GM21515 (cell line): ENCODE measurements around the gene GBP6.
"Not testable (repeated sequence)": the region's sequence is repeated elsewhere in the genome, so short reads cannot be mapped to it uniquely, and the experiment has no call there.

Source experiments
- ATAC-seq: cut with Tn5 transposase; IDR thresholded peaks from one replicate; pipeline ENCODE4 v1.9.1; 2021; ENCODE audit not compliant: unreplicated experiment

GBP6 gene

DNA sequence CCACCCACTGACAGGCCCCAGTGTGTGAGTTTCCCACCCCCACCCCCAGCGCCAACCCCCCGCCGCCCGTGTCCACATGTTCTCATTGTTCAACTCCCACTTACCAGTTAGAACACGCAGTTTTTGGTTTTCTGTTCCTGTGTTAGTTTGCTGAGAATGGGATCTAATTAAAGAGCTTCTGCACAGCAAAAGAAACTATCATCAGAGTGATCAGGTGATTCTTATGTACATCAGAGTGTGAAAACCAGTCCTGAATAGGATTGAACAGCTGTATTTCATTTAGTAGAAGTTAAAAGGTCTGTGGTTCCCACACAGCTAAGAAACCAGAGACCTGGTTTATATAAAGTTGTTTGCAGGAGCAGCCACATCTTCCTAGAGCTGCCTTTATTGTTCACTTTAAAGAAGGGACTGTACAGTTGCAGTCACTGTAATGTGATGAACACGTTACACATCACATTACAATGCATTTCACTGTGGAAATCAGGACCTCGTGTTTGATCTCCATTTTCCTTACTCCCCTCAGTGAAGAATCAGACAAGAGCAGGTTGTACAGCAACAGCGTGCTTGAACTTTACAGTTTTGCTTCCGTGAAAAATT, 1.2 kb downstream of the GBP6 start:
- no peak for ATAC-seq

DNA sequence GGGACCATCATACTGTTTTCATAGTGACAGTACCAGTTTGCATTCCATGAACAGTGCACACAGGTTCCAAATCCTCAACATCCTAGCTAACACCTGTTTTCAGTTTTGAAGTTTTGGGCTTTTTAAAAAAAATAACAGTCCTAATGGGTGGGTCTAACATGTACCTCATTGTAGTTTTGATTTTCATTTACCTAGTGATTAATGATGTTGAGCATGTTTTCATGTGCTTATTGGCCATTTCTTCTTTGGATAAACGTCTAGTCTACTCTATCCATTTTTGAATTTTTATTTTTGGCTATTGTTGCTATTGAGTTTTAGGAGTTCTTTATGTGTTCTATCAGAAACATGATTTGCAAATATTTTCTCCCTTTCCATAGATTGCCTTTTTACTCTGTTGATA, 3.4 kb downstream of the GBP6 start:
- no peak for ATAC-seq

- ATAC-seq = no peak
Measured at GRCh38 chr1:89369331-89369730, 5.5 kb downstream of the GBP6 start.

GRCh38 chr1:89373810-89374209, 10.0 kb downstream of the GBP6 start:
- ATAC-seq = not testable (repeated sequence)

DNA sequence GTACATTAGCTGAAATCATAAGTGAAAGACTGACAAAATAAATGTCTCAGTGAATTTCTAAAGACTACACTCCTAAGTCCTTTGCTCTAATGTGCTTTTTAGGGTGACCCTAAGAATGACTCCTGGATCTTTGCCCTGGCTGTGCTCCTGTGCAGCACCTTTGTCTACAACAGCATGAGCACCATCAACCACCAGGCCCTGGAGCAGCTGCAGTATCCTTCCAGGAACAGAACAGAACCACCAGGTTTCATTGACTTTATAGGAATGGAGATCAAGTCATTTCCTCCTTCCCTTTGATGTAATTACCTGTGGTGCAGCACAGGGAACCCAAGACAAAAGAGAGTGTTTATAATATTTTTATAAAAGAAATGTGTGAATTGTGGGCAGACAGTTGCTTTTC, 14.1 kb downstream of the GBP6 start:
- no peak for ATAC-seq

DNA sequence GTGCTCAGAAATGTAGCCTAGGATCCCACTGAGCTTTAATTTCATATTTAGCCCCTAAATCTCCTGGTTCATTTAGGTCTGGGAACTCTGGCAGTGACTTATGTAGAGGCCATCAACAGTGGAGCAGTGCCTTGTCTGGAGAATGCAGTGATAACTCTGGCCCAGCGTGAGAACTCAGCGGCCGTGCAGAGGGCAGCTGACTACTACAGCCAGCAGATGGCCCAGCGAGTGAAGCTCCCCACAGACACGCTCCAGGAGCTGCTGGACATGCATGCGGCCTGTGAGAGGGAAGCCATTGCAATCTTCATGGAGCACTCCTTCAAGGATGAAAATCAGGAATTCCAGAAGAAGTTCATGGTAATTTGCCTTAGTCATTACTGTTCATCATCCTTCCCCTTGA, 17.8 kb downstream of the GBP6 start:
- no peak for ATAC-seq

GRCh38 chr1:89382479-89382878, 18.6 kb downstream of the GBP6 start:
- ATAC-seq = no peak

DNA sequence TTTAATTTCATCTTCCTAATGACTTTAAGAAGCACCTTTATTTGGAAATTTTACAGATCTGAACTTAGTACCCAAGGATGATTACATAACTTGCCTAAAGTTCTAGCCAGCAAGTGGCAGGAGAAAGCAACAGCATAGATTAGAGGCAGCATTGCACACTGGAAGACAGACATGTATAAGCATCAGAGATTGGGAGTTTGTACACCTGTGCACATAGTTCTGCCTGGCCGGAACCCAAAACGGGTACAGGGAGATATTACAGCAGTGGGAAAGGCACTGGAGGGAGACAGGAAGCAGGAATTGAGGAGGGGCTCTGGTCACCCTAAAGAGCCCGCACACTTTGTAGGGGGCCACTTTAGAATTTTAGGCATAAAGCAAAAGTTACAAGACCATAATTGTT, 19.3 kb downstream of the GBP6 start:
- ATAC-seq = no peak

- ATAC-seq = no peak
Measured at GRCh38 chr1:89390707-89391106, 26.8 kb downstream of the GBP6 start.

- no peak for ATAC-seq
Measured at GRCh38 chr1:89391686-89392085, 27.8 kb downstream of the GBP6 start.

DNA sequence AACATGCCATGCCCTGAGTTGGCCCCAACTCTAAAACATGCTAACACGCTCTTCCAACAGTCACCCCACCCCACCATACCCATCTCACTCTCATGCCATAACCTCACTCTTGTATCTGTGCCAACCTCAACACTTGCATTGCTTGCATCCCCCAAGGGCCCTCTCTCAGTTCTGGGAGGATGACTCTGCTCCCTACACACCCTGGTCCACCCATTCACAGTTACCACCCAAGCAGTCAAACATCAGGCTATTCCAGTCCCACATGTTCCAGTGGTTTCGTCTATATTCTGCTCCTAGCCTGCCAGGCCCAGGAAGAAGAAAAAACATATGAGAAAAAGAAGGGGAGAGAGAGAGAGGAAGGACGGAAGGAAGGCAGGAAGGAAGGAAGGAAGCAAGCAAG, 31.0 kb downstream of the GBP6 start:
- ATAC-seq = no peak

DNA sequence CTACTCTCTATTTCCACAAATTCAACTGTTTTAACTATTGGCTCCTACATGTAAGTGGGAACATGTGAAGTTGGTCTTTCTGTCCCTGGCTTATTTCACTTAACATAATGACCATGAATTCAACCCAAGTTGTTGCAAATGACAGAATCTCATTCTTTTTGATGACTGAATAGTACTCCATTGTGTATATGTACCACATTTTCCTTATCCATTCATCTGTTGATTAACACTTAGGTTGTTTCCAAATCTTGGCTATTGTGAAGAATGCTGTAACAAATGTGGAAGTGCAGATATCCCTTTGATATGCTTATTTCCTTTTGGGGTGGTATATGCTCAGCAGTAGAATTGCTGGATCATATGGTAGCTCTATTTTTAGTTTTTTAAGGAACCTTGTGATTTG, 33.0 kb downstream of the GBP6 start:
- no peak for ATAC-seq

- ATAC-seq = no peak
Measured at GRCh38 chr1:89405275-89405929, 41.5 kb downstream of the GBP6 start.

DNA sequence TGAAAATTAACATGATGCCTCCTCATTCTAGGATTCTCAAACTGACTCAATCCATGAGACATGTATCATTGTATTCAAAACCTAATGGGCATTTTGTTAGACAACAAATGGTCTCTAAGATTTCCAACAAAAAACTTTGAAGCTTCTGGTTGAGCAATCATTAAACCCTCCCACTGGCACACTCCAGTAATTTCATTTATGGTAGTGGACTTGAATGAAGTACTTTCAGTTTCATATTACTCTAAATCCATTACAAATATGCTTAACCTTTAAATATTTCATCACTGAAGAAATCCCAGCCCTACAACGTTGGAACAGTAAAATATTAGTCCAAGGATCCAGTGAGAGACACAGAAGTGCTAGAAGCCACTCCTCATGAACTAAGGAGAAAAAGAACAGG, 43.5 kb downstream of the GBP6 start:
- ATAC-seq = no peak

- not testable (repeated sequence) for ATAC-seq
Measured at GRCh38 chr1:89407768-89408167, 43.9 kb downstream of the GBP6 start.

- ATAC-seq = no peak
Measured at GRCh38 chr1:89425056-89425455, 61.2 kb downstream of the GBP6 start.

DNA sequence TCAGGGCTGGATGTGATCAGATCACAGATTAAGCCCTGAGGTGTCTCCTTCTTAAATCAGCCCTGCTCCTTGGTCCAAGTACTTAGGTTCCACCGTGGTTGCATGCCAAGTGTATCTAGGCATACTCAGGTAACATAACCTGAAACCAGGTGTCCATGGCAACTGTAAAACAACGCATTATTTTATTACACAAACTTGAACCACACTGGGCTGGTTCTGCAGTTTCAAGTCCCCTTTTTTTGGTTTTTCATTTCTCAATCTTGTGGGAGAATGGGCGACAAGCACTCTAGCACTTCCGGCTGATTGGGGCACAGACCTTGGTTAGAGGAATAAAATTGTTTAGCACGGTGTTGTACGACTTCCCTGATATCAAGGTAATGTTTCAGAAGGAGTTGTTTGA, 65.2 kb downstream of the GBP6 start:
- peak; percentile 62 for ATAC-seq

DNA sequence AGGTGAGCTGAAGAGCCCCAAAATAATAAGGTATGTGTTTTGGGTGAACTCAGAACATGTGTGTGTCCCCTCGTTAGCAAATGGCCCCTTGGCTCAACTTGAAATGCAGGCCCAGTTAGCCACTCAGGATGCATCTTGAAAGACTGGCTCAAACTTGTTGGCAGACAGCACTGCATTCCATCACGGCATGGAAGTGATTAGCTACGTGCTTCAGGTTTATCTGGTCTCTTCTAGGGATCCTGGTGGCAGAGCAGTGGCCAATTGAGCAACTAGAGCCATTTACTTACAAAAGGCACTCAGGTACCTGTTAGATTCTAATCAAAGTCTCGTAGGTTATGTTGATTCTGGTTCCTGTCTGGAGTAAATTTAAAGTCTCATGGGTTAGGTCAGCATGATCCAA, 65.8 kb downstream of the GBP6 start:
- not testable (repeated sequence) for ATAC-seq

DNA sequence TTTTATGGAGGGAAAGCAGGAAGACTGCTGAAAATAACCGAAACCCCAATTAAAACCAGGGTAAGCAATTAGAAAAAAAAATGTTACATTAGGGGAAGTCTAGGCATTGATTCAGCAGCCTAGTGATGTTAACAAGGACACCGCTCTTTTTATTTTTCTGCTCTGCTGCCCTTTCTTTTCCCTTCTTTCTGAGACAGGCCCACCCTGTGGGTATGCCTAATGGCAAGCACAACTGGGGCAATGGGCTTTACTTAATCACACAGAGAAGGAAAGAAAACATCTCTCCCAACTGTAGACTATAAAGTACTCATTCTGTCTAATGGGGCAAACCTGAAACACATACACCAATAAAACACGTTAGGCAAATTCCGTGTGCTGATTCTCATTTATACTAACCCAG, 69.6 kb downstream of the GBP6 start:
- ATAC-seq = no peak

DNA sequence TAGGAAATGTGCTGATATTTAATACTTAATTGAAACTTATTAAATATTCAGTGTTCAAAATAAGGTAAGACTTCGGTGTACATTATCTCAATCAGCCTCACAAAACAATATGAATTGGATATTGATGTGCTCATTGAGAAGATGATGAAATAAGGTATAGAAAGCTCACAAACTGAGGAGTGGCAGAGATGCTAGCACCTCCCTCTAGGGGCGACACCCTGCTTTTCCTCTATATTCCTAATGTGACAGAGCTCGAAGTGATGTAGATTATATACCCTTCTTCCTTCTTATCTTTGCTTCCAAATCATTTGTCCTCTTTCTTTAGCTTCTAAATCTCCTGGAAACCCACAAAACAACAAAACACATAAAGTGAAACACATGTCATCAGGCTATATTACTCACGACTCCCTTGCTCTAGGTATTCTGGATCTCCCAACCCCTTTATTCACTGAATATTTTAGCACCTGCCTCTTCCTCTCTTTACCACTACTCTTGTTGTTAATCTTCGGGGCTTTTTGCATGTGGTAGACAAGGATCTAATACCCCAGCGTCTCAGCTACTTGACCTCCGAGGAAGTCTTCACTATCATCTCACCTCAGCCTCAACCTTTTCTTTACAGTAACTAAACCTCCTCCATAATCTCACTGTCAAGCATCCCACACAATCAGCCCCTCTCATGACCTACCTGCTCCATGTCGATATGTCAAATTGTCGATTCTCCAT, 70.4 kb downstream of the GBP6 start:
- not testable (repeated sequence) for ATAC-seq
